HEK293 (cell line): ENCODE results near the gene TMEM19.

Experiments
- GFI1B ChIP-seq: fragments of 450-650 bp; formaldehyde crosslinking; IDR thresholded peaks from 2 replicates; pipeline ENCODE4 v1.5.1; 2016; ENCODE audit warnings: missing biosample characterization, missing genetic modification characterization
- GLI2 ChIP-seq: fragments of 450-650 bp; formaldehyde crosslinking; IDR thresholded peaks from 2 replicates; pipeline ENCODE4; 2017; ENCODE audit warnings: missing biosample characterization, missing genetic modification characterization, low read depth, borderline replicate concordance
- IKZF3 ChIP-seq: fragments of 450-650 bp; IDR thresholded peaks from 2 replicates; pipeline ENCODE4 v1.5.0; 2018; ENCODE audit warnings: missing biosample characterization, mild to moderate bottlenecking, missing genetic modification characterization, moderate library complexity
- INSM2 ChIP-seq: fragments of 450-650 bp; formaldehyde crosslinking; IDR thresholded peaks from 2 replicates; pipeline ENCODE4 v1.5.1; 2016; ENCODE audit warnings: missing biosample characterization, missing genetic modification characterization
- KLF8 ChIP-seq: fragments of 450-650 bp; formaldehyde crosslinking; IDR thresholded peaks from 2 replicates; pipeline ENCODE4 v1.5.1; 2016; ENCODE audit warnings: missing biosample characterization, missing genetic modification characterization
- MYNN ChIP-seq: fragments of 450-650 bp; formaldehyde crosslinking; IDR thresholded peaks from 2 replicates; pipeline ENCODE4 v1.5.1; 2016; ENCODE audit warnings: missing biosample characterization, missing genetic modification characterization, borderline replicate concordance
- PRDM6 ChIP-seq: fragments of 450-650 bp; formaldehyde crosslinking; IDR thresholded peaks from 2 replicates; pipeline ENCODE4 v1.5.1; 2017; ENCODE audit warnings: missing biosample characterization, missing genetic modification characterization
- SETDB1 ChIP-seq: IDR thresholded peaks from one replicate; pipeline ENCODE4 v1.6.1; 2017; ENCODE audit warnings: mild to moderate bottlenecking, low read length, moderate library complexity, mixed read lengths; ENCODE audit not compliant: insufficient read length
- SP3 ChIP-seq: fragments of 450-650 bp; formaldehyde crosslinking; IDR thresholded peaks from 2 replicates; pipeline ENCODE4 v1.5.1; 2016; ENCODE audit warnings: missing biosample characterization, missing genetic modification characterization
- TCF7L2 ChIP-seq: IDR thresholded peaks from 2 replicates; pipeline ENCODE4 v1.6.1; 2011; ENCODE audit warnings: low read depth, mild to moderate bottlenecking, inconsistent platforms, low read length, moderate library complexity, borderline replicate concordance
- TSHZ1 ChIP-seq: fragments of 450-650 bp; formaldehyde crosslinking; IDR thresholded peaks from 2 replicates; pipeline ENCODE4 v1.5.1; 2016; ENCODE audit warnings: missing biosample characterization, missing genetic modification characterization, borderline replicate concordance
- ZBTB26 ChIP-seq: fragments of 450-650 bp; formaldehyde crosslinking; optimal IDR thresholded peaks from 2 replicates; pipeline ENCODE3; 2016; ENCODE audit warnings: missing biosample characterization, mild to moderate bottlenecking, missing genetic modification characterization
- ZBTB48 ChIP-seq: fragments of 450-650 bp; formaldehyde crosslinking; IDR thresholded peaks from 2 replicates; pipeline ENCODE4 v1.5.1; 2016; ENCODE audit warnings: missing biosample characterization, missing genetic modification characterization
- ZBTB8A ChIP-seq: fragments of 450-650 bp; formaldehyde crosslinking; IDR thresholded peaks from 2 replicates; pipeline ENCODE4 v1.5.1; 2016; ENCODE audit warnings: missing biosample characterization, missing genetic modification characterization
- ZFP37 ChIP-seq: fragments of 450-650 bp; formaldehyde crosslinking; IDR thresholded peaks from 2 replicates; pipeline ENCODE4 v1.5.1; 2016; ENCODE audit warnings: missing biosample characterization, missing genetic modification characterization
- ZNF140 ChIP-seq: fragments of 450-650 bp; formaldehyde crosslinking; IDR thresholded peaks from 2 replicates; pipeline ENCODE4 v1.5.1; 2016; ENCODE audit warnings: missing biosample characterization, missing genetic modification characterization
- ZNF16 ChIP-seq: fragments of 450-650 bp; formaldehyde crosslinking; IDR thresholded peaks from 2 replicates; pipeline ENCODE4 v1.5.1; 2016; ENCODE audit warnings: low read depth, missing biosample characterization, missing genetic modification characterization
- ZNF169 ChIP-seq: fragments of 450-650 bp; formaldehyde crosslinking; IDR thresholded peaks from 2 replicates; pipeline ENCODE4 v1.5.1; 2016; ENCODE audit warnings: missing biosample characterization, missing genetic modification characterization
- ZNF248 ChIP-seq: fragments of 450-650 bp; formaldehyde crosslinking; IDR thresholded peaks from 2 replicates; pipeline ENCODE4 v1.5.1; 2017; ENCODE audit warnings: missing biosample characterization, missing genetic modification characterization
- ZNF292 ChIP-seq: fragments of 450-650 bp; formaldehyde crosslinking; IDR thresholded peaks from 2 replicates; pipeline ENCODE4 v1.5.1; 2016; ENCODE audit warnings: low read depth, missing biosample characterization, missing genetic modification characterization, borderline replicate concordance
- ZNF335 ChIP-seq: fragments of 450-650 bp; formaldehyde crosslinking; conservative IDR thresholded peaks from 2 replicates; pipeline ENCODE4 v1.5.1; 2016; ENCODE audit warnings: missing biosample characterization, missing genetic modification characterization
- ZNF404 ChIP-seq: fragments of 450-650 bp; formaldehyde crosslinking; IDR thresholded peaks from 2 replicates; pipeline ENCODE4 v1.5.1; 2017; ENCODE audit warnings: missing biosample characterization, missing genetic modification characterization
- ZNF433 ChIP-seq: fragments of 450-650 bp; formaldehyde crosslinking; IDR thresholded peaks from 2 replicates; pipeline ENCODE4 v1.5.1; 2016; ENCODE audit warnings: missing biosample characterization, missing genetic modification characterization, low read depth
- ZNF555 ChIP-seq: fragments of 450-650 bp; formaldehyde crosslinking; conservative IDR thresholded peaks from 2 replicates; pipeline ENCODE4 v1.5.1; 2017; ENCODE audit warnings: missing biosample characterization, mild to moderate bottlenecking, missing genetic modification characterization, inconsistent platforms
- ZNF610 ChIP-seq: fragments of 450-650 bp; formaldehyde crosslinking; IDR thresholded peaks from 2 replicates; pipeline ENCODE4 v1.5.1; 2016; ENCODE audit warnings: missing biosample characterization, missing genetic modification characterization, borderline replicate concordance
- ZNF624 ChIP-seq: fragments of 450-650 bp; formaldehyde crosslinking; IDR thresholded peaks from 2 replicates; pipeline ENCODE4 v1.5.1; 2017; ENCODE audit warnings: missing biosample characterization, missing genetic modification characterization
- ZNF629 ChIP-seq: fragments of 450-650 bp; formaldehyde crosslinking; IDR thresholded peaks from 2 replicates; pipeline ENCODE4 v1.5.1; 2017; ENCODE audit warnings: missing biosample characterization, missing genetic modification characterization
- ZNF660 ChIP-seq: fragments of 450-650 bp; IDR thresholded peaks from 2 replicates; pipeline ENCODE4 v1.5.1; 2018; ENCODE audit warnings: missing biosample characterization, mild to moderate bottlenecking, missing genetic modification characterization
- ZNF664 ChIP-seq: fragments of 450-650 bp; formaldehyde crosslinking; IDR thresholded peaks from 2 replicates; pipeline ENCODE4 v1.5.1; 2016; ENCODE audit warnings: missing biosample characterization, missing genetic modification characterization
- ZNF707 ChIP-seq: fragments of 450-650 bp; formaldehyde crosslinking; IDR thresholded peaks from 2 replicates; pipeline ENCODE4 v1.5.1; 2016; ENCODE audit warnings: missing biosample characterization, missing genetic modification characterization
- ZNF747 ChIP-seq: fragments of 450-650 bp; formaldehyde crosslinking; IDR thresholded peaks from 2 replicates; pipeline ENCODE4 v1.5.1; 2016; ENCODE audit warnings: missing biosample characterization, missing genetic modification characterization
- ZNF777 ChIP-seq: fragments of 450-650 bp; formaldehyde crosslinking; IDR thresholded peaks from 2 replicates; pipeline ENCODE4 v1.5.1; 2017; ENCODE audit warnings: missing biosample characterization, missing genetic modification characterization, borderline replicate concordance
- ZNF785 ChIP-seq: fragments of 450-650 bp; formaldehyde crosslinking; IDR thresholded peaks from 2 replicates; pipeline ENCODE4 v1.5.1; 2016; ENCODE audit warnings: missing biosample characterization, missing genetic modification characterization
- ZNF837 ChIP-seq: fragments of 450-650 bp; formaldehyde crosslinking; IDR thresholded peaks from 2 replicates; pipeline ENCODE4 v1.5.1; 2016; ENCODE audit warnings: missing biosample characterization, missing genetic modification characterization

The TMEM19 gene

GRCh38 chr12:71662849-71663560 lies 22.9 kb upstream of the TMEM19 start (continued):
- TF ChIP-seq INSM2 (tag by site-specific recombination) (no peak), ZNF16 (tag by site-specific recombination) (no peak), GFI1B (tag by site-specific recombination) (no peak), TSHZ1 (tag by site-specific recombination) (no peak), ZNF335 (tag by site-specific recombination) (peak; percentile 47; the same call in 1 of the 2 replicates), ZNF777 (tag by site-specific recombination) (no peak; the same call in 1 of the 2 replicates), ZNF433 (tag by site-specific recombination) (no peak), PRDM6 (no peak), ZNF707 (tag by site-specific recombination) (no peak), ZNF404 (tag by site-specific recombination) (no peak), ZNF747 (no peak), ZNF664 (tag by site-specific recombination) (no peak), IKZF3 (tag by site-specific recombination) (no peak), ZNF292 (tag by site-specific recombination) (no peak), KLF8 (no peak), TCF7L2 (peak; percentile 12; the same call in 1 of the 2 replicates), ZNF610 (tag by site-specific recombination) (no peak), SP3 (tag by site-specific recombination) (peak; percentile 51; the same call in 1 of the 2 replicates), SETDB1 (no peak), ZBTB8A (tag by site-specific recombination) (no peak), MYNN (tag by site-specific recombination) (0 out of 2 replicates have a peak, but pooled peaks have one; percentile 21), ZBTB26 (tag by site-specific recombination) (peak; percentile 52), ZNF624 (tag by site-specific recombination) (no peak), ZFP37 (no peak; the same call in 1 of the 2 replicates), ZNF140 (no peak), ZNF837 (no peak), ZNF248 (no peak), ZNF629 (tag by site-specific recombination) (0 out of 2 replicates have a peak, but pooled peaks have one; percentile 34), ZBTB48 (no peak), ZNF555 (tag by site-specific recombination) (no peak), ZNF785 (tag by site-specific recombination) (0 out of 2 replicates have a peak, but pooled peaks have one; percentile 26), ZNF169 (tag by site-specific recombination) (no peak), ZNF660 (tag by site-specific recombination) (0 out of 2 replicates have a peak, but pooled peaks have one; percentile 8), GLI2 (tag by site-specific recombination) (no peak)
